Amniotic stem cell (primary cell): ENCODE results near the gene ANKRD22.
A peak's percentile ranks its signal among the peaks of the same experiment; 100 is the strongest.
"Not testable (repeated sequence)": the region's sequence is repeated elsewhere in the genome, so short reads cannot be mapped to it uniquely, and the experiment has no call there.

Experiments
- DNase-seq: peaks from one replicate; lab custom pipeline; 2025; lab: John Stamatoyannopoulos, UW

ANKRD22 gene

GRCh38 chr10:88851706-88852105 is at the start of gene ANKRD22:
TSS of gene ANKRD22 (minus strand) at chr10:88851844. CDS start at chr10:88851607, 237 bp downstream.
- peak; percentile 9 for DNase-seq

DNA sequence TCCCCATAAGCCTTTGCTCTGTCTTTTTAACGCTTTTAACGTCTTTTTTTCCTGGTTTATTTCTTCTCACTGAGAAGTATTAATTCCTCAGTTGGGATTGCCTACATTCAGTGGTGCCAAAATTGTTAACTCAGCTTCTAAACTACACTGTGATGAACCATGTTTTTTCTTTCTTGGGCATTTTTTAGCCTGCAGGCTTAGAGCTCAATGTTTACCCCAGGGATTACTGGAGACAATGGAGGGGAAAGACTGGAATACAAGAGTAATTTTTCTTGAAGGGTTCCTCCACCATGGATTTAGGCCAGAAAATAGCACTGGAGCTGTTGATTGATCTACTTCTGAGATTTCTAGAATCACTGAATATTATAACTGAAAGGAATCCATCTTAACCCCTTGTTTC is 48.2 kb upstream of the ANKRD22 start:
- no peak for DNase-seq

DNA sequence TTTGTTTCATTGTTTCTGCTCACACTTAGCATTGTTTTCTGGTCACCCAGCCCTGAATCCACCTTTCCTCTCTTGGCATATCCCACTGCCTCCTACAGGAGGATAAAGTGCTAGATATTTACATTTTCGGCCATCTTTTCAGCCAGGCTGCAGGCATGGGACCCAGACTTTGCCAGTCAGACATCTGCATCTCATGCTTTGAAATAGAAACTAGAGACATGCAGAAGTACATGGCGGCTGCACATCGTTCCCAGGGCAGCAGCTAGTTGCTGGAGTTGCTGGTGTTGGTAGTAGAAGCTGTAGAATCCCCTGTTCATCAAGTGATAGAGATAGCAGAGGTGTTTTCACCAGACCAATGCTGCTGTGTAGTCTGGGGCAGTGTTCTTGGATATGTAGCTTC is 47.1 kb upstream of the ANKRD22 start:
- no peak for DNase-seq

DNA sequence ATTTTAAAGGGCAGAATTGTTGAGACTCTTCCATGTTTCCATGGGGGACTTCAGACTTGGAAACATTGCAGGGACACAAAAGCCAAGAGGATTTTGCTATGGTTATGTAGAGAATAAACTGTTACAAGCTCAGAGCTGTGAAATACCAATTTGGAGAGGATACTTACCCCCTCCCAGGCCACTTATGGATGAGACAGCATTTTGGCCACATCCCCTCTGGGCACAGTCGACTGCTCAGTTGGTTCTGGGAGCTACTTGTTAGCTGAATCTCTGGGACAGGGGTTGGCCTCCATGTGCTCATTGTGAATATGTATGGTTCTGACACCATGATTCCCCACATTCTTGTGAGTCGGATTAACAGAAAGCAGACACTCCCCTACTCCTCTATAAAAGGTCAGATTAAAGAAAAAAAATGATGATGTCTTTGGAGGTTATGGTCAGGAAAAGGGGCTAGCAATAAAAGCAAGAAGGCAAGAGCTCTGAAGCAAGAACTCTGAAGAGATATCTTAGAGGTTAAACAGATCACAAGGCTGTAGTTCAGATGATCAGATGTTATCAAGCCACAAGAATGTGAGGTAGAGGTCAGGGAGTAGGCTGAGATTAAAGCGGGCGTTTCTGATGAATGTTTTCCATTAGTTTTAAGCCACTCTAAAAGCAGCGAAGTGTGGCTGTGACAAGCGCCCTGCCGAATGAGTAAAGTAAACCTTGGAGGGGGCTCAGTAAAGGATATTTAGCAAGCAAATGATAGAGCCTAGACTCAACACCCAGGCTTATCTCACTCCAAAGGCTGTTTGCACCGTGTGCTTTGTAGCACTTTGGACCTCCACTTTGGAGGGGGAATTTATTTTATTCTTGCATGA is 45.6 kb upstream of the ANKRD22 start:
- DNase-seq, result no peak

DNA sequence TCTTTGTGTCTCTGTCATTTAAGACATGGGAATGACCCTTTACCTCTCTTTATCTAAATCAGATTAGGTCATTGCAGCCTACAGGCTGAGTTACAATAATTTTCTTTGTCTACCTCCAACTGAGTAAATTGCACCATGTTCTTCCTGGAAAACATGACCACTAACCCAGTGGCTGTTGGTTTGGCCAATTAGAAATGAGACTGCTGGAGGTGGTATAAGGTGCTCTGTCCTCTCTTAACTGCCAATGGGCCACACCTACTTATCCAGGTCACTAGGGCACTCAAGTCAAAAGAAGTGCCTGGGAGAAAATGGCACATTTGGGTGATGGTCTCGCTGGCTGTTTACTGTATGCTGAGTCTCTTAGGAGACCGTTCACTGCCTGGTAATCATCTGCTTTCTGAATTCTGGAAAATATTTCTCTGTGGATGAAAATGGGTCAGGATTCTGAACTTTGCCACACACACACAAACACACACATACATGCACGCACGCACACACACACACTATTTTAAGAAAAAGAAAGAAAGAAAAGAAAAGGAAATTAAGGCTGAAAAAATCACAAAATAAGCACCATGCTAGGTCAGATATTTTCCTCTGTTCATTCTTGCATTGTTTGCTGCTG is 44.8 kb upstream of the ANKRD22 start:
- DNase-seq, result no peak

DNA sequence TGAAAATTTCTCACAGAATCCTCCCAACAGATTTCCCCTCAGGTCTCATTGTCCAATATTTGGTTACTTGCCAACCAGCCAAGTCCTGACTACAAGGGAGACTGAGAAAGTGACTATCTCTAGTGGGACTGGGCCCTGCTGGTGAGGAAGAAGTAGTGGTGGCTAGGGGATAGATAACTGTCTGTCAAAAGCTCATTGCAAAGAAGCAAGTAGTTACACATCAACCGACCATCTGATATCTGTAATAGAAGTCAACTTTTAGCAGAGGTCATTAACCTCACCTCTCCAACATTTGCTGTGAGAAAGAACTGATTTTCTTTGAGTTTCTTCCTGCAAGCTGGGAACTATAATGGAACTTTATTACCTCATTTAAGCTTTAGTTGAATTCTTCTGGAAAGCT is 43.6 kb upstream of the ANKRD22 start:
- DNase-seq, result no peak

DNA sequence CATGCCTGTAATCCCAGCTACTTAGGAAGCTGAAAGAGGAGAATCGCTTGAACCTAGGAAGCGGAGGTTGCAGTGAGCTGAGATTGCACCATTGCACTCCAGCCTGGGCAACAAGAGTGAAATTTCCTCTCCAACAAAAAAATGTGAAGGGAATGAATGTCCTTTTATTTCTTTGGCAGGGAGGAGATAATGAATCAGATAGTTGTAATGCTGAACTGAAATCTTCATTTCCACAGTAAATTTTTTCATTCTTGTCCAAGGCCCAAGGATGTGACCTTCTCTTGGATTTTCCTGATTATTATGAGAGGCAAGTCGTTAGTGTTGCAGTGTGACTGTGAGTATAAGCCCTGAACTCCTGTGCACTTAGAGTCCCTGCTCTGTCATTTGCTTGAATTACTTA is 42.0 kb upstream of the ANKRD22 start:
- DNase-seq, result no peak

GRCh38 chr10:88892222-88892967 is 40.8 kb upstream of the ANKRD22 start:
- DNase-seq, result no peak

DNA sequence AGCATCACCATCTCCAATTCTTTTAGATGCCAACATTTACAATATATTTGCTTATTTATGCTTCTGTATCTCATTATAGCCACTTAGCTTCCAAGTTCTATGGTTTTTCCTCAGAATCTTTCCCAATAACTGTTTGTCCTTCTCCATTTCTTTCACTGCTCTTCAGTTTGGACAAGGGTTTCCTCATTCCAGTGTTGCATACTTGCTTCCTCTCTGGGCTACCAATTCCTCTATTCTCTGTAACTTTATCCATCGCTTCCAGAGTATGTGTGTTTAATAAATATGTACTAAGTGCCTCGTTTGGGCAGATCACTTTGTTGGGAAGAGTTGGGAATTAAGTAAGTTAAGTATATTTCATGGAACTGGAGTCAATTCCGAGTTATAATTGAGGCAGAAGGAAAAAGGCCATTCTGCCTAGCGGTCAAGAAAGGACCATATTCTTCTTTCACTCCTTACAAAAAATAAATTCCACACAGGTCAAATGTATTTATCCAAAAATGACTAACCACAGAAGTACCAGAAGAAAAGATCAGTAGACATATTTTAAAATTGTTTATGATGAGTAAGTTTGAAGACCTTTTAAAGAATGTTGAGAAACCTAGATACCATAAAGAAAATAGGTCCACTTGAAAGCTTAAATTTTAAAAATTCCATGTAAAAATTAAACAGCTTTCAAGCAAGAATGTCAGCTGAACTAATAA is 39.2 kb upstream of the ANKRD22 start:
- DNase-seq, result no peak

DNA sequence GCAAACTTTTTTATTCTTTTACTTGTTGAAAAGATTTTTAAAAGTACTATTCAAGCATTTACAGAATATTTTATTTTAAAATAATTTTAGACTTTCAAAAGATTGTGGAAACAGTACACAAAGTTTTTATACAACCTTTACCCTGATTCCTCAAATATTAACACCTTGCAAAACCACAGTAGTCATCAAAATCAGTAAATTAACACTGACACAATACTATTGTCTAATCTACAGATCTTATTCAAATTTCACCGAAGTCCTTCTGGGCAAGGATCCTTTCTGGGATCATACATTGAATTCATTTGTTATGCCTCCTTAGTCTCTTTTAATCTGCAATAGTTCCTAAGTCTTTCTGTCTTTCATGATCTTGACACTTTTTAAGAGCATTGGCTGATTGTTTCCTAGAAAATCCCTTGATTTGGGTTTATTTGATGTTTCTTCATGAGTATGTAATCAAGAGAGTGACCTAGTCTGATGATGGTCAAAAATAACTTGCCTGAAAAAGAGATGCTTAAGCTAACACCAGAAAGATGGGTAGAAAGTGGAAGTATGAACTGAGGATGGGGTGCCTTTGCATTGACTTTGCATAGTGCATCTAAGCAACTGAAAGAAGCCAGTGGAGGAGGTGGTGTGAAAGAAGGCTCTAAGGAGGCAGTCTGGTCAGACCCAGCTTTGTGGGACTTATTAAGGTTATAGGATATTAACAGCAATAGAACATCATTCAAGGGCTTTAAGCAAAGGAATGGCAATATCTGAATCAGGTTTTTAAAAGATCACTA is 38.1 kb upstream of the ANKRD22 start:
- DNase-seq, result no peak

GRCh38 chr10:88888810-88889445 is 37.3 kb upstream of the ANKRD22 start:
- no peak for DNase-seq

DNA sequence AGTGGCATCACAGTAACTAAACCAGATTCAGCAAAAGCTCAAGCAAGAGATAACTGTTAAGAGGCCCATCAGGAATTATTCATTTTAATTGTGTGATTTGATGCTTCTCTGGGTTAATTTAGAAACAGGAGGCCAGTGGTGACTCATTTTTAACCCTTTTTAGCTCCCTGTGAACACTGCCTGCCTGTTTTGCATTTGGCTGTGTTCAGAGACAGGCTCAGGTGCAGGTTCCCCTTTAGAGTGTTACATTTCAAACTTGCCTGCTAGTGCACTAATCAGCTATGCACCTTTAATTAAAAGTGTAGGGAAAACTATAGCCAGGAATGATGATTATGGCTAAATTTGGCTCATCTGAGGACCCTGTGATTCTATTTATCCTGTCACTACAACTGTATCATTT is 34.9 kb upstream of the ANKRD22 start:
- no peak for DNase-seq

DNA sequence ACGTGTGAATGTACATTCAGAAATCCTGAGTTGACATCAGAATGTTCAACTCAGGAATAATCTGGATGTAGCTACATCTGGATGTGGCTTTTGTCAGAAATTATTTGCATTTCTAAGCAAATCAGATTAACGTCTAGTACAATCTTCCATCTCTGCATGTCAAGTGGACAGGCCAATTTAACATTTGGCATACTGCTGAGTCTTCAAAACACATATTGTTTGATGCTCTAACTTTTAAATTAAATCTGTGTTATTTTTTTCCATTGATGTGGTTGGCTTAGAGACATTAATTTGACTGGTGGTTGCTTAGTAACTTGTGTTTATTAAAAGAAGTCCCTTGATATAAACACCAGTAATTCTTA is 31.8 kb upstream of the ANKRD22 start:
- no peak for DNase-seq

DNA sequence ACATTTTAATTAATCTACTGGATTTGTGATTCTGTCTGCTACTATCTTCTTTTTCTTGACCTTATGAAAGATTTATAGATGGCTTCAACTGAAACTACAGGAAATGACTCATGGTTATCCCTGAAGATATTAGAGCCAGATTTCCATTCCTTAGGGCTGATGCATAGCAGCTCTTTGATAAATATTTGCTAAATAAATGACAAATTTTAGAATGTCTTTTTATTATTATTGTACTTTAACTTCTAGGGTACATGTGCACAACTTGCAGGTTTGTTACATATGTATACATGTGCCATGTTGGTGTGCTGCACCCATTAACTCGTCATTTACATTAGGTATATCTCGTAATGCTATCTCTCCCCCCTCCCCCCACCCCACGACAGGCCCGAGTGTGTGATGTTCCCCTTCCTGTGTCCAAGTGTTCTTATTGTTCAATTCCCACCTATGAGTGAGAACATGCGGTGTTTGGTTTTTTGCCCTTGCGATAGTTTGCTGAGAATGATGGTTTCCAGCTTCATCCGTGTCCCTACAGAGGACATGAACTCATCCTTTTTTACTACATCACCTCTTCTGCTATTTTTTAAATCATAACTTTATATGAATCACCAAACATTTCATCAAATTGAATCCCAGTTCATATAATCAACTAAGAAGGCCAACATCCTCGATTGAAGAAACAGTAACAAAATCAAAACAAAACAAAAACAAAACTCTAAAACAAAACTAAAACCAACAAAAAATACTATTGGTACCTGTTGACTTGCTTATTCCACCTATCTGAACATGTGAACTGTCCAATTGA is 31.2 kb upstream of the ANKRD22 start:
- not testable (repeated sequence) for DNase-seq

GRCh38 chr10:88881922-88882645 is 30.4 kb upstream of the ANKRD22 start:
- DNase-seq, result no peak

DNA sequence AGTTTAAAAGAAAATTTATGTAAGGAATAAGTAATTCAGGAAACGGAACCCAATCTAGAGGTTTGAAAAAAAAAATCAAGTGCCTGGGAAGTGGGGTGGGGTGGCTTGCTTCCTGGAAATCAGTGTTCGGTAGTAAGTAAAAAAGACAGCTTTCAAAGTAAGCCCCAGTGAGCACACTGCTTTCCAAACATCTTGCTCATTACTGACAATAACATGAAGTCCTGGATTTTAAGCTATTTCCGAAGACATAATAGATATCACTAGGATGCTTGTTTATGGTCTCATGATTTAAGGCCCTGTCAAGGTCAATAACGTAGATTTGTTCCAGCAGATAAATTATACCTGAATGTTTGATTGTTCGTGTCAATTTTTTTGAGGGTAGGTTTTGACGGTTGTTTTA is 29.7 kb upstream of the ANKRD22 start:
- DNase-seq, result no peak

DNA sequence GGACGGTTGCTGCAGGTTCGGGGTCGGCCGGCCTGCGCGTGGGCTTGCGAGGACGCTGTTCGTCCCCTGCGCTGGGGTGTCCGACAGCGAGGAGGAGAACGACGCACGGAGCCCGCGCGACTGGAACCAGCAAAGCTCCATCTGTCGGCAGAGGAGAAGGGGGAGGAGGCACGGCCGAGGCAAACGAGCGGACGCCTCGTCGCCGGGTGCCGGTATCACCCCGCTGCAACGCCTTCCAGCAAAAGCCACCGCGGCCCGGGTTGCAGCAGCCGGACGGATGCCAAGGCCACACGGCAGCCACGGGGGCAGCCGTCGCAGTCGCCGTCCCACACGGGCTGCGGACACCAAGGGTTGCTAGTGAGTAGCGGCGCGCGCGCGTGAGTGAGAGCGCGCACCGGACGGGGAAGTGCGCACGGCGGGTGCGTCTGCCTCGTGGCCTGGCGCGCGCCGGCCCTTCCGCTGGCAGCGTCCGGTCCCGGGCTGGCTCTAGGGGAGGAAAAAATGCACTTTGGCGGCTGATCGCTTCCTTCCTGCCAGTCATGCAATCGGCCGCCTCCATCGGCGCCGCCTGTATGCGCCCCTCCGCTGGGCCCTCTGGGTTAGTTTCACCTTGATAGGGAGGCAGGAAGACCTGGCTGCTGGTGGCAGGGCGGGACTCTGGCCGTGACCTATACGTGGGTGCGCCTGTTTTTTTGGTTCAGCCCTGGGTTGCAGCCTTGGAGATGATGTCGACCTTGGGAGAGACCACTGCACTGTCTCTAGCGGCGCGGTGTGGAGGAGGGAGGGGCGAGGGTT is 28.8 kb upstream of the ANKRD22 start:
- peak; percentile 61 for DNase-seq

DNA sequence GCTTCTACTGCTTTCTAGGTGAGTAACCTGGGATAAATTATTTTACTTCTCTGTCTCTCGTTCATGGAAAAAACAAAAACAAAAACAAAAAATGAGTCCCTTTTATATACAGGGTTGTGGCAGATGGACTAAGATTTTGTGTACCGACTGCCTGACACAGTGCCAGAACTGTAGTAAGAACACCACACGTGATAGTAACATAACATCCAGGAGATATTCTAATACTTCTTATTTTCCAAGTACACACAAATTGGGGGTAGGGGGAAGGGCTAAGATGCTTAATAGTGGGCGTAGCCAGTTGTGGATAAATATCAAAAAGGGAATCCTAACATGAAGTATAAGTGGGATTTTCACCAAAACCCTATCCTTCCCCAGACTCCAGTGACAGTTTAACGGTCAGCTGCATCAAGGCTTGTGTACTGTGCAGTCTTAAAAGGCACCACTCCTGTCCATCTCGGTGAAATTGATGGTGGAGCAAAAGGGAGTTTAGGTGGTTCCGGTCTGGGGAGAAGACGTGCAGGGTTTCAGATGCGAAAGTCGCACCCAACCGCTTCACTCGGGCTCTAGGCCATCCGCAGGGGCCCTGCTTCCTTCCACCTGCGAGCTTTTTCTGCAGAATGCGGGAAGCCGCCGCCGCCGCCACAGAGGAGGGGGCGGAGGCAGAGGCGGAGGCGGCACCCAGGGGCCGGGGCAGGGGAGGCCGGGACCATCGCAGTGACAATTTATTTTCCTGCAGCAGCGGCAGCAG is 28.1 kb upstream of the ANKRD22 start, which contains the start of gene STAMBPL1:
TSS of gene STAMBPL1 (plus strand) at position 712 of the 748 bp plus-strand sequence. CDS start 21,464 bp downstream, outside the sequence.
- DNase-seq, result no peak
